ENCODE data around the gene TGM3. TPM values are rescaled to one million over a fixed set of nuclear protein-coding genes. Genes with fewer than 3 reads are reported as not detected.

The TGM3 gene
- total and polyA plus RNA-seq, 12 donors, result 0.22 TPM; not detected in 11

- no peak for DNase-seq
Measured at GRCh38 chr20:2374346-2375125, 78.7 kb downstream of the TGM3 start.

GRCh38 chr20:2378893-2379292 lies 83.1 kb downstream of the TGM3 start:
- DNase-seq (no peak), ATAC-seq (no peak)
- WGBS, 2 donors, result 84 to 85% methylated on average over 7 of the region's 7 CpGs
- Histone ChIP-seq H3K36me3 (no peaks in the 10 kb centered on the region), H3K4me1 (no peaks in the 10 kb centered on the region), H3K27ac (no peak overlapping the region), H3K27me3 (peaks cover 0 to 4% (median 0%) of the 10 kb centered on the region in 7 donors), H3K4me3 (no peak overlapping the region), H3K9me3 (no peaks in the 10 kb centered on the region)
- intact Hi-C loops (cut with DNase I), result loop anchor here in 1 of 10 donors (10.0 kb wide), 1 partner anchor 64 kb away; no protein-coding TSS in a partner anchor
- TF ChIP-seq CTCF (IDR thresholded peaks at IDR 0.05), result no peak

More at GRCh38 chr20:2374346-2375125, 78.7 kb downstream of the TGM3 start:
- no peak overlapping the region for H3K4me3 ChIP-seq
- no peaks in the 10 kb centered on the region for H3K9me3 ChIP-seq
- H3K27ac ChIP-seq, result no peak overlapping the region
- H3K4me1 ChIP-seq, result no peaks in the 10 kb centered on the region
- peaks cover 0 to 41% (median 24%) of the 10 kb centered on the region in 7 donors for H3K27me3 ChIP-seq
- 71 to 76% methylated on average over 9 of the region's 9 CpGs for WGBS, 2 donors
- no peak for ATAC-seq
- no peaks in the 10 kb centered on the region for H3K36me3 ChIP-seq
- no peak for TF ChIP-seq CTCF (IDR thresholded peaks at IDR 0.05)
- intact Hi-C loops (cut with DNase I), result loop anchor here in 1 of 10 donors (10.0 kb wide), 1 partner anchor 60 kb away; no protein-coding TSS in a partner anchor

GRCh38 chr20:2379511-2380229 lies 83.9 kb downstream of the TGM3 start:
- H3K27me3 ChIP-seq, result peaks cover 0 to 8% (median 0%) of the 10 kb centered on the region in 7 donors
- no peak for DNase-seq
- no peaks in the 10 kb centered on the region for H3K4me1 ChIP-seq
- no peaks in the 10 kb centered on the region for H3K36me3 ChIP-seq
- H3K27ac ChIP-seq, result no peak overlapping the region
- ATAC-seq, result no peak
- no peak for TF ChIP-seq CTCF (IDR thresholded peaks at IDR 0.05)
- no peak overlapping the region for H3K4me3 ChIP-seq
- no peaks in the 10 kb centered on the region for H3K9me3 ChIP-seq
- 29 to 46% methylated on average over 9 of the region's 9 CpGs for WGBS, 2 donors
- intact Hi-C loops (cut with DNase I), result loop anchor here in 1 of 10 donors (10.0 kb wide), 2 partner anchors 65 to 335 kb away; no protein-coding TSS in a partner anchor

- intact Hi-C loops (cut with DNase I), result loop anchor here in 1 of 10 donors (10.0 kb wide), 1 partner anchor 334 kb away; no protein-coding TSS in a partner anchor
- TF ChIP-seq CTCF (IDR thresholded peaks at IDR 0.05), result no peak
- H3K9me3 ChIP-seq, result no peaks in the 10 kb centered on the region
- H3K27me3 ChIP-seq, result peaks cover 0 to 11% (median 0%) of the 10 kb centered on the region in 7 donors
- DNase-seq (no peak), ATAC-seq (no peak)
- WGBS, 2 donors, result 87% methylated on average over 10 of the region's 10 CpGs
- no peaks in the 10 kb centered on the region for H3K36me3 ChIP-seq
- no peaks in the 10 kb centered on the region for H3K4me1 ChIP-seq
- no peak within 1 kb of the TSS for H3K27ac ChIP-seq
- no peak within 1 kb of the TSS for H3K4me3 ChIP-seq
Measured at GRCh38 chr20:2380601-2381000, 84.8 kb downstream of the TGM3 start, which contains the start of gene TGM6. Gene TGM6, plus strand, starts transcription at chr20:2380901. Its CDS starts 68 bp downstream, at chr20:2380969.

Data from heart right ventricle (tissue), 16 donors.